GM23338 (cell line): ENCODE results near the gene PADI6. TPM values are rescaled to one million over a fixed set of nuclear protein-coding genes. Genes with fewer than 3 reads are reported as not detected.
A peak's percentile ranks its signal among the peaks of the same experiment; 100 is the strongest.

ENCODE experiments used
- ATAC-seq: fragments of 200-7000 bp; cut with Tn5 transposase; 3 replicates; pipeline ENCODE4 v1.9.1; 2020
- DNase-seq: peaks from one replicate; pipeline ENCODE4 v3.0.0-alpha.2; 2015; ENCODE audit warnings: low spot score
- H2AFZ ChIP-seq: fragments of 200-600 bp; sonication (generic); 2 replicates; pipeline ENCODE4 v1.8.0; 2016; ENCODE audit warnings: antibody characterized with exemption, mild to moderate bottlenecking, moderate library complexity
- H3F3A ChIP-seq: fragments of 200-600 bp; sonication (generic); replicated peaks from 2 replicates; pipeline ENCODE4 v1.8.0; 2017; ENCODE audit warnings: antibody characterized with exemption, mixed run types, low read depth
- H3K27ac ChIP-seq: fragments of 200-600 bp; sonication (generic); 2 replicates; pipeline ENCODE4 v1.6.1; 2016; ENCODE audit warnings: low read depth
- H3K27me3 ChIP-seq: fragments of 200-600 bp; sonication (generic); 2 replicates; pipeline ENCODE4 v1.8.0; 2016; ENCODE audit warnings: mild to moderate bottlenecking, mixed run types, moderate library complexity; ENCODE audit not compliant: insufficient read depth
- H3K36me3 ChIP-seq: fragments of 200-600 bp; sonication (generic); 2 replicates; pipeline ENCODE4 v1.8.0; 2016; ENCODE audit warnings: mild to moderate bottlenecking; ENCODE audit not compliant: insufficient read depth
- H3K4me1 ChIP-seq: fragments of 200-600 bp; sonication (generic); 2 replicates; pipeline ENCODE4 v1.8.0; 2016; ENCODE audit warnings: mild to moderate bottlenecking, moderate library complexity; ENCODE audit not compliant: insufficient read depth
- H3K4me2 ChIP-seq: fragments of 200-600 bp; sonication (generic); 2 replicates; pipeline ENCODE4 v1.7.1; 2017; ENCODE audit warnings: mixed run types
- H3K4me3 ChIP-seq: fragments of 200-600 bp; sonication (generic); 2 replicates; pipeline ENCODE4 v1.6.1; 2016; ENCODE audit warnings: mixed run types
- H3K79me2 ChIP-seq: fragments of 200-600 bp; sonication (generic); replicated peaks from 2 replicates; pipeline ENCODE4 v1.8.0; 2017; ENCODE audit warnings: mild to moderate bottlenecking; ENCODE audit not compliant: insufficient read depth
- H3K9me2 ChIP-seq: fragments of 200-600 bp; sonication (generic); 2 replicates; pipeline ENCODE4 v1.8.0; 2017; ENCODE audit not compliant: insufficient read depth
- H4K20me1 ChIP-seq: fragments of 200-600 bp; sonication (generic); replicated peaks from 2 replicates; pipeline ENCODE4 v1.8.0; 2017; ENCODE audit warnings: mild to moderate bottlenecking; ENCODE audit not compliant: insufficient read depth
- H3K27ac Mint-ChIP-seq: 2 replicates; pipeline ENCODE4 v1.8.0; 2020; ENCODE audit warnings: inconsistent platforms, mild to moderate bottlenecking, moderate library complexity, mixed read lengths
- H3K27me3 Mint-ChIP-seq: 3 replicates; pipeline ENCODE4 v1.8.0; 2022; ENCODE audit warnings: low read depth, mild to moderate bottlenecking, moderate library complexity, mixed read lengths, inconsistent platforms; ENCODE audit not compliant: insufficient read depth, poor library complexity
- H3K36me3 Mint-ChIP-seq: 3 replicates; pipeline ENCODE4 v1.8.0; 2021; ENCODE audit warnings: low read depth, mild to moderate bottlenecking, inconsistent platforms, moderate library complexity, mixed read lengths
- H3K4me1 Mint-ChIP-seq: 3 replicates; pipeline ENCODE4 v1.8.0; 2020; ENCODE audit warnings: mild to moderate bottlenecking, inconsistent platforms, mixed read lengths
- H3K4me3 Mint-ChIP-seq: 3 replicates; pipeline ENCODE4 v1.8.0; 2021; ENCODE audit warnings: moderate library complexity, mild to moderate bottlenecking, inconsistent platforms, mixed read lengths
- H3K9me3 Mint-ChIP-seq: 3 replicates; pipeline ENCODE4 v1.8.0; 2020; ENCODE audit warnings: moderate library complexity, mild to moderate bottlenecking, inconsistent platforms, mixed read lengths
- CREB1 ChIP-seq: fragments of 250-450 bp; sonication (Bioruptor Pico); IDR thresholded peaks from 2 replicates; pipeline ENCODE4 v1.5.0; 2020; ENCODE audit warnings: low read depth, mild to moderate bottlenecking, moderate library complexity
- EZH2 ChIP-seq: fragments of 200-600 bp; sonication (generic); IDR thresholded peaks from one replicate; pipeline ENCODE4 v1.8.0; 2017; ENCODE audit warnings: antibody characterized with exemption, mild to moderate bottlenecking, low read depth; ENCODE audit not compliant: unreplicated experiment
- EZH2phosphoT487 ChIP-seq: fragments of 200-600 bp; sonication (generic); IDR thresholded peaks from one replicate; pipeline ENCODE4 v1.8.1; 2018; ENCODE audit warnings: antibody characterized with exemption; ENCODE audit not compliant: unreplicated experiment
- JUNB ChIP-seq: IDR thresholded peaks from one replicate; pipeline ENCODE4 v1.6.1; 2016; ENCODE audit warnings: antibody characterized with exemption; ENCODE audit not compliant: unreplicated experiment
- NANOG ChIP-seq: IDR thresholded peaks from 2 replicates; pipeline ENCODE4 v1.6.1; 2016; ENCODE audit warnings: antibody characterized with exemption, borderline replicate concordance
- STAT1 ChIP-seq: IDR thresholded peaks from one replicate; pipeline ENCODE4 v1.6.1; 2016; ENCODE audit warnings: antibody characterized with exemption; ENCODE audit not compliant: unreplicated experiment
- ZNF331 ChIP-seq: fragments of 250-450 bp; sonication (Bioruptor Pico); IDR thresholded peaks from 2 replicates; pipeline ENCODE4 v1.5.0; 2020; ENCODE audit warnings: low read depth, mild to moderate bottlenecking, moderate library complexity
- polyA plus RNA-seq: library from polyadenylated mRNA; unstranded; fragments of >200 nt; fragmentation: Nextera tagmentation; extraction: Ambion mirVana; gene quantifications from 2 replicates; pipeline ENCODE4 v1.2.1, GENCODE V29; 2016
- total RNA-seq: library from RNA; depleted of rRNA; stranded (reverse); fragments of >200 nt; shearing (Covaris generic); gene quantifications from 2 replicates; pipeline ENCODE4 v1.2.3, GENCODE V29; 2014
- TF ChIP-seq, protein P1 (sequence below): fragments of 250-450 bp; sonication (Bioruptor Pico); IDR thresholded peaks from 2 replicates; pipeline ENCODE4 v1.5.0; 2020; ENCODE audit warnings: mild to moderate bottlenecking, moderate library complexity
- TF ChIP-seq, protein P2 (sequence below): IDR thresholded peaks from 2 replicates; pipeline ENCODE4 v1.6.1; 2016; ENCODE audit warnings: antibody characterized with exemption

Gene PADI6
- total and polyA plus RNA-seq, 2 experiments from 2014 or later, result not detected

GRCh38 chr1:17434601-17435000 is 62.6 kb downstream of the PADI6 start:
- peaks cover 48% of the 10 kb centered on the region for H4K20me1 ChIP-seq

More at GRCh38 chr1:17434601-17435000, 62.6 kb downstream of the PADI6 start:
- Histone ChIP-seq H3K9me2 (no peaks in the 10 kb centered on the region), H3K36me3 (peaks cover 24% of the 10 kb centered on the region), H3K4me3 (peak overlapping the region; percentile 80), H3F3A (peaks cover 54% of the 10 kb centered on the region), H3K4me2 (peak overlapping the region; percentile 96), H3K4me1 (peaks cover 62% of the 10 kb centered on the region), H2AFZ (no peak overlapping the region), H3K27me3 (no peaks in the 10 kb centered on the region), H3K27ac (peak overlapping the region; percentile 85), H3K79me2 (peaks cover 92% of the 10 kb centered on the region)
- ATAC-seq (no peak), DNase-seq (peak; percentile 54)
- TF ChIP-seq JUNB, result no peak
- TF ChIP-seq, protein P1, sequence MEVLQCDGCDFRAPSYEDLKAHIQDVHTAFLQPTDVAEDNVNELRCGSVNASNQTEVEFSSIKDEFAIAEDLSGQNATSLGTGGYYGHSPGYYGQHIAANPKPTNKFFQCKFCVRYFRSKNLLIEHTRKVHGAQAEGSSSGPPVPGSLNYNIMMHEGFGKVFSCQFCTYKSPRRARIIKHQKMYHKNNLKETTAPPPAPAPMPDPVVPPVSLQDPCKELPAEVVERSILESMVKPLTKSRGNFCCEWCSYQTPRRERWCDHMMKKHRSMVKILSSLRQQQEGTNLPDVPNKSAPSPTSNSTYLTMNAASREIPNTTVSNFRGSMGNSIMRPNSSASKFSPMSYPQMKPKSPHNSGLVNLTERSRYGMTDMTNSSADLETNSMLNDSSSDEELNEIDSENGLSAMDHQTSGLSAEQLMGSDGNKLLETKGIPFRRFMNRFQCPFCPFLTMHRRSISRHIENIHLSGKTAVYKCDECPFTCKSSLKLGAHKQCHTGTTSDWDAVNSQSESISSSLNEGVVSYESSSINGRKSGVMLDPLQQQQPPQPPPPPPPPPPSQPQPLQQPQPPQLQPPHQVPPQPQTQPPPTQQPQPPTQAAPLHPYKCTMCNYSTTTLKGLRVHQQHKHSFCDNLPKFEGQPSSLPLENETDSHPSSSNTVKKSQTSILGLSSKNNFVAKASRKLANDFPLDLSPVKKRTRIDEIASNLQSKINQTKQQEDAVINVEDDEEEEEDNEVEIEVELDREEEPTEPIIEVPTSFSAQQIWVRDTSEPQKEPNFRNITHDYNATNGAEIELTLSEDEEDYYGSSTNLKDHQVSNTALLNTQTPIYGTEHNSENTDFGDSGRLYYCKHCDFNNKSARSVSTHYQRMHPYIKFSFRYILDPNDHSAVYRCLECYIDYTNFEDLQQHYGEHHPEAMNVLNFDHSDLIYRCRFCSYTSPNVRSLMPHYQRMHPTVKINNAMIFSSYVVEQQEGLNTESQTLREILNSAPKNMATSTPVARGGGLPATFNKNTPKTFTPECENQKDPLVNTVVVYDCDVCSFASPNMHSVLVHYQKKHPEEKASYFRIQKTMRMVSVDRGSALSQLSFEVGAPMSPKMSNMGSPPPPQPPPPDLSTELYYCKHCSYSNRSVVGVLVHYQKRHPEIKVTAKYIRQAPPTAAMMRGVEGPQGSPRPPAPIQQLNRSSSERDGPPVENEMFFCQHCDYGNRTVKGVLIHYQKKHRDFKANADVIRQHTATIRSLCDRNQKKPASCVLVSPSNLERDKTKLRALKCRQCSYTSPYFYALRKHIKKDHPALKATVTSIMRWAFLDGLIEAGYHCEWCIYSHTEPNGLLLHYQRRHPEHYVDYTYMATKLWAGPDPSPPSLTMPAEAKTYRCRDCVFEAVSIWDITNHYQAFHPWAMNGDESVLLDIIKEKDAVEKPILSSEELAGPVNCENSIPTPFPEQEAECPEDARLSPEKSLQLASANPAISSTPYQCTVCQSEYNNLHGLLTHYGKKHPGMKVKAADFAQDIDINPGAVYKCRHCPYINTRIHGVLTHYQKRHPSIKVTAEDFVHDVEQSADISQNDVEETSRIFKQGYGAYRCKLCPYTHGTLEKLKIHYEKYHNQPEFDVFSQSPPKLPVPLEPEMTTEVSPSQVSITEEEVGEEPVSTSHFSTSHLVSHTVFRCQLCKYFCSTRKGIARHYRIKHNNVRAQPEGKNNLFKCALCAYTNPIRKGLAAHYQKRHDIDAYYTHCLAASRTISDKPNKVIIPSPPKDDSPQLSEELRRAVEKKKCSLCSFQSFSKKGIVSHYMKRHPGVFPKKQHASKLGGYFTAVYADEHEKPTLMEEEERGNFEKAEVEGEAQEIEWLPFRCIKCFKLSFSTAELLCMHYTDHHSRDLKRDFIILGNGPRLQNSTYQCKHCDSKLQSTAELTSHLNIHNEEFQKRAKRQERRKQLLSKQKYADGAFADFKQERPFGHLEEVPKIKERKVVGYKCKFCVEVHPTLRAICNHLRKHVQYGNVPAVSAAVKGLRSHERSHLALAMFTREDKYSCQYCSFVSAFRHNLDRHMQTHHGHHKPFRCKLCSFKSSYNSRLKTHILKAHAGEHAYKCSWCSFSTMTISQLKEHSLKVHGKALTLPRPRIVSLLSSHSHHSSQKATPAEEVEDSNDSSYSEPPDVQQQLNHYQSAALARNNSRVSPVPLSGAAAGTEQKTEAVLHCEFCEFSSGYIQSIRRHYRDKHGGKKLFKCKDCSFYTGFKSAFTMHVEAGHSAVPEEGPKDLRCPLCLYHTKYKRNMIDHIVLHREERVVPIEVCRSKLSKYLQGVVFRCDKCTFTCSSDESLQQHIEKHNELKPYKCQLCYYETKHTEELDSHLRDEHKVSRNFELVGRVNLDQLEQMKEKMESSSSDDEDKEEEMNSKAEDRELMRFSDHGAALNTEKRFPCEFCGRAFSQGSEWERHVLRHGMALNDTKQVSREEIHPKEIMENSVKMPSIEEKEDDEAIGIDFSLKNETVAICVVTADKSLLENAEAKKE, result no peak
- TF ChIP-seq STAT1, result no peak
- TF ChIP-seq EZH2phosphoT487, result no peak
- no peak for TF ChIP-seq CREB1
- no peak for TF ChIP-seq ZNF331 (CRISPR knock-in tag)
- TF ChIP-seq, protein P2, sequence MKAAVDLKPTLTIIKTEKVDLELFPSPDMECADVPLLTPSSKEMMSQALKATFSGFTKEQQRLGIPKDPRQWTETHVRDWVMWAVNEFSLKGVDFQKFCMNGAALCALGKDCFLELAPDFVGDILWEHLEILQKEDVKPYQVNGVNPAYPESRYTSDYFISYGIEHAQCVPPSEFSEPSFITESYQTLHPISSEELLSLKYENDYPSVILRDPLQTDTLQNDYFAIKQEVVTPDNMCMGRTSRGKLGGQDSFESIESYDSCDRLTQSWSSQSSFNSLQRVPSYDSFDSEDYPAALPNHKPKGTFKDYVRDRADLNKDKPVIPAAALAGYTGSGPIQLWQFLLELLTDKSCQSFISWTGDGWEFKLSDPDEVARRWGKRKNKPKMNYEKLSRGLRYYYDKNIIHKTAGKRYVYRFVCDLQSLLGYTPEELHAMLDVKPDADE, result no peak
- no peak for TF ChIP-seq NANOG
- TF ChIP-seq EZH2, result no peak
- peaks cover 64% of the 10 kb centered on the region for H3K4me1 Mint-ChIP-seq
- H3K27me3 Mint-ChIP-seq, result peaks cover 28% of the 10 kb centered on the region
- peak overlapping the region; percentile 88 for H3K27ac Mint-ChIP-seq
- H3K4me3 Mint-ChIP-seq, result peak overlapping the region; percentile 83
- H3K36me3 Mint-ChIP-seq, result peaks cover 87% of the 10 kb centered on the region
- peaks cover 5% of the 10 kb centered on the region; the same call in 1 of the 3 replicates for H3K9me3 Mint-ChIP-seq
